ENCODE results near the gene CSMD2. TPM values are rescaled to one million over a fixed set of nuclear protein-coding genes. Genes with fewer than 3 reads are reported as not detected.

CSMD2 gene
- total RNA-seq, 1 donor from 2014 or later = 2.1 TPM

- H3K9me3 Mint-ChIP-seq (ENCODE audit: unreplicated experiment) = no peaks in the 10 kb centered on the region
- H3K4me1 Mint-ChIP-seq (ENCODE audit: unreplicated experiment) = no peaks in the 10 kb centered on the region
- no peaks in the 10 kb centered on the region for H3K27me3 Mint-ChIP-seq (ENCODE audit: unreplicated experiment)
- no peak overlapping the region for H3K27ac Mint-ChIP-seq (ENCODE audit: unreplicated experiment)
- no peak for DNase-seq (ENCODE audit: low spot score)
- TF ChIP-seq CTCF (IDR thresholded peaks at IDR 0.05; ENCODE audit: unreplicated experiment) = no peak
- no peaks in the 10 kb centered on the region for H3K36me3 Mint-ChIP-seq (ENCODE audit: low read depth, unreplicated experiment)
- no peak overlapping the region for H3K4me3 Mint-ChIP-seq (ENCODE audit: unreplicated experiment)
Measured at GRCh38 chr1:33893147-33893830, 271.7 kb downstream of the CSMD2 start.

- Mint-ChIP-seq H3K4me1 (ENCODE audit: unreplicated experiment) (no peaks in the 10 kb centered on the region), H3K9me3 (ENCODE audit: unreplicated experiment) (no peaks in the 10 kb centered on the region), H3K27ac (ENCODE audit: unreplicated experiment) (no peak overlapping the region), H3K36me3 (ENCODE audit: low read depth, unreplicated experiment) (no peaks in the 10 kb centered on the region), H3K27me3 (ENCODE audit: unreplicated experiment) (peaks cover 1% of the 10 kb centered on the region), H3K4me3 (ENCODE audit: unreplicated experiment) (no peak overlapping the region)
- no peak for DNase-seq (ENCODE audit: low spot score)
- TF ChIP-seq CTCF (IDR thresholded peaks at IDR 0.05; ENCODE audit: unreplicated experiment) = no peak
Measured at GRCh38 chr1:33886496-33886895, 278.5 kb downstream of the CSMD2 start.

GRCh38 chr1:33880305-33880704 is 284.7 kb downstream of the CSMD2 start:
- no peak overlapping the region for H3K27ac Mint-ChIP-seq (ENCODE audit: unreplicated experiment)
- DNase-seq (ENCODE audit: low spot score) = no peak
- no peak overlapping the region for H3K4me3 Mint-ChIP-seq (ENCODE audit: unreplicated experiment)
- H3K36me3 Mint-ChIP-seq (ENCODE audit: low read depth, unreplicated experiment) = no peaks in the 10 kb centered on the region
- no peak for TF ChIP-seq CTCF (IDR thresholded peaks at IDR 0.05; ENCODE audit: unreplicated experiment)
- H3K4me1 Mint-ChIP-seq (ENCODE audit: unreplicated experiment) = no peaks in the 10 kb centered on the region
- H3K9me3 Mint-ChIP-seq (ENCODE audit: unreplicated experiment) = no peaks in the 10 kb centered on the region
- H3K27me3 Mint-ChIP-seq (ENCODE audit: unreplicated experiment) = peaks cover 1% of the 10 kb centered on the region

GRCh38 chr1:33878392-33878791 is 286.6 kb downstream of the CSMD2 start:
- DNase-seq (ENCODE audit: low spot score) = no peak
- no peaks in the 10 kb centered on the region for H3K36me3 Mint-ChIP-seq (ENCODE audit: low read depth, unreplicated experiment)
- no peak overlapping the region for H3K27ac Mint-ChIP-seq (ENCODE audit: unreplicated experiment)
- TF ChIP-seq CTCF (IDR thresholded peaks at IDR 0.05; ENCODE audit: unreplicated experiment) = no peak
- H3K27me3 Mint-ChIP-seq (ENCODE audit: unreplicated experiment) = no peaks in the 10 kb centered on the region
- no peaks in the 10 kb centered on the region for H3K4me1 Mint-ChIP-seq (ENCODE audit: unreplicated experiment)
- no peaks in the 10 kb centered on the region for H3K9me3 Mint-ChIP-seq (ENCODE audit: unreplicated experiment)
- no peak overlapping the region for H3K4me3 Mint-ChIP-seq (ENCODE audit: unreplicated experiment)

GRCh38 chr1:33876970-33877650 is 287.9 kb downstream of the CSMD2 start:
- no peaks in the 10 kb centered on the region for H3K9me3 Mint-ChIP-seq (ENCODE audit: unreplicated experiment)
- no peak for DNase-seq (ENCODE audit: low spot score)
- no peak for TF ChIP-seq CTCF (IDR thresholded peaks at IDR 0.05; ENCODE audit: unreplicated experiment)
- no peak overlapping the region for H3K27ac Mint-ChIP-seq (ENCODE audit: unreplicated experiment)
- no peak overlapping the region for H3K4me3 Mint-ChIP-seq (ENCODE audit: unreplicated experiment)
- no peaks in the 10 kb centered on the region for H3K27me3 Mint-ChIP-seq (ENCODE audit: unreplicated experiment)
- no peaks in the 10 kb centered on the region for H3K4me1 Mint-ChIP-seq (ENCODE audit: unreplicated experiment)
- H3K36me3 Mint-ChIP-seq (ENCODE audit: low read depth, unreplicated experiment) = no peaks in the 10 kb centered on the region

All from endothelial cell (in vitro differentiated cells).